ENCODE measurements around the gene SEZ6.

The SEZ6 gene

DNA sequence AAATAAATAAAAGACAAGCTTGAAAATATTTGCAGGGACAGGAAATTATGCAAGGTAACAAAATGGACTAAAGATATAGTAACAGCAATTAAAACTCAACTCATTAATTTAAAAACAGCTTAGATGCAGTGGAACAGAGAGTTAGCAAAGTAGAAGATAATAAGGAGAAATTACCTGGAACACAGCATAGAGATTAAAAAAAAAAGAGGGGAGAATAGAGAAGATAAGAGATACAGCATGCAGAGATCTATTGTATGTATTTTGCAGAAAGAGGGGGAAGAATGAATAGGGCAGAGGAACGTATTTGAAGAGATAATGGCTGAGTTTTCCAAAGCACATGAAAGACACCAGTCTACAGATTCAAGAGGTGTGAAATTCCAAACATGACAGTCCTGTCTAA, 28.7 kb upstream of the SEZ6 start:
- DNase-seq (ENCODE audit: low read depth), result no peak

- no peak for DNase-seq (ENCODE audit: low read depth)
These were observed 27.0 kb upstream of the SEZ6 start for GRCh38 chr17:29032857-29033197.

GRCh38 chr17:29032013-29032856, 26.4 kb upstream of the SEZ6 start:
- no peak for DNase-seq (ENCODE audit: low read depth)

DNA sequence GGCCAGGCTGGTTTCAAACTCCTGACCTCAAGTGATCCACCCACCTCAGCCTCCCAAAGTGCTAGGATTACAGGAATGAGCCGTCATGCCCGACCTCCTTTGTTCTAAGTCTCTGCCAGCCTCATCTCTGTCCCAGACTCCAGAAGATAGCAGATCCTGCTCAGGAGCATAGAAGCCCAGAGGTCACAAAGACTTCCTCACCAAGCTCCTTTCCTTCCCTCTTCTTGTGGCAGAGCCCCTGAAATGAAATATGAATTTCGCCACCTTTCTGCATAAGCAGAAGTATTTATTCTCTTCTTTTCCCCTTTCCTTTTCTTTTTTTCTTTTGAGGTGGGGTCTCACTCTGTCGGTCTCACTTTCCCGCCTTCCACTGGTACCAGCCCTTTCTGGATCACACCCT, 25.7 kb upstream of the SEZ6 start:
- DNase-seq (ENCODE audit: low read depth), result no peak

DNA sequence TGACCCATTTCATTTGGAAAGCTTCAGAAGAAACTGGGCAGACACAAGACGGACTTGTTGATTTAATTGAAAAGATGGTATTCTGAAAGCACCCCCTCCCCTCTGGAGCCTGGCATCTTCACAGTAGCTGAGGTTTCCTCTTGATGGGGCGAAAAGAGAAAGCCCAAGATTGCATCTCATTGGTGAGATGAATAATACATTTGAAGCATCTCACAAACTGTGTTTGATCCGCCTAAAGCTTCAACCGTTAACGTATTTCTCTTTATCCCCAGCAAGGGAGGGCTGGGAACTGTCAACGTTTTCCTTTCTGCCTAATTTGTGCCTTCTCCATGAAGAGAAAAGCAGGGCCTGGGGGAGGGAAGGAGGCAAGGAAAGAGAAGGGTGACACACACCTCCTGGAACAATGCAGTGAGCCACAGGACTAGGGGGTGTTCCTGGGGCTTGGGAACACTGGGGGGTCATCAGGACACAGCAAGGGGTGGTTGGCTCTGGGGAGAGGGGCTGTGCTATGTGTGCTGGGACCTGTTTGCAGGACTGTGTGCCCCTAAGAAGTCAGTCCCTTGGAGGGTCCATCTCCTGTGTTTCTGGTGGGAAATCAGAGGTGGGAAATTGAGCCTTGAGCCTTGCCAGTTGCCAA, 18.6 kb upstream of the SEZ6 start:
- DNase-seq (ENCODE audit: low read depth), result no peak

DNA sequence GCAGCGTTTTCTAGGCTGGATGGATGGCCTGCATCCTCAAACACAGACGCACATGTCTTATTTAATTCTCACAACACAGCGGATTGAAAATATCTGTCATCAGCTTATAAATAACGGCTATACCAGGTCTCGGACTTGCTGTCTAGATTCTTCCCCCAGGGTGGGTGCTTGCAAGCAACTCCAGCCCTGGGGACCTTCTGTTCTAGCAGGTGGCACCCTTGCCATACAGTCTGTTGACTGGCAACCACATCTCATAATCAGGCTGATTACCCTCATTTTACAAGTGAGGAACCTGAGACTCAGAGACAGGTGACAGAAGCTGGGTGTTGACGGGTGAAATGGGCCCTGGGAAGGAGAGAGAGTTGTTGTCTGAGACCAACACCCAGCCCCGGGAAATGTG, 16.2 kb upstream of the SEZ6 start:
- no peak for DNase-seq (ENCODE audit: low read depth)

- no peak for DNase-seq (ENCODE audit: low read depth)
These were observed 15.4 kb upstream of the SEZ6 start for GRCh38 chr17:29021226-29021625.

DNA sequence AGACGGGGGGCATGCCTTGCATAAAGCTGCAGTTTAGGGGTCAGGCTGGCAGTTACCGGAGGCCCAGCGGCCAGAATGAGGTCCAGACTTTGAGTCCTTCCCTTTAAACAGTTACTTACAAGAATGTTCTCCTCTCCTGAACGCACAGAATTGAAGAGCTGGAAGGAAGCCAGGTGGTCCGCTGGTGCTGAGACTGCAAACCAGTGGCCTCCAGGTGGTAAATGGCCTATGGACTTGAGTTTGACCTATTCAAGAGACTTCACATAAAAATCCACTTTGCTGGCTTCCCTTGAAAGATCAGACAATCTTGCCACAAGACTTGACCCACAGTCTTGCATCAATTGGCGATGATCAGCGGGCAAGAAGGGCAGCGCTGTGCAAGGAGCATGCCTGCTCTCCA, 14.7 kb upstream of the SEZ6 start:
- no peak for DNase-seq (ENCODE audit: low read depth)

DNA sequence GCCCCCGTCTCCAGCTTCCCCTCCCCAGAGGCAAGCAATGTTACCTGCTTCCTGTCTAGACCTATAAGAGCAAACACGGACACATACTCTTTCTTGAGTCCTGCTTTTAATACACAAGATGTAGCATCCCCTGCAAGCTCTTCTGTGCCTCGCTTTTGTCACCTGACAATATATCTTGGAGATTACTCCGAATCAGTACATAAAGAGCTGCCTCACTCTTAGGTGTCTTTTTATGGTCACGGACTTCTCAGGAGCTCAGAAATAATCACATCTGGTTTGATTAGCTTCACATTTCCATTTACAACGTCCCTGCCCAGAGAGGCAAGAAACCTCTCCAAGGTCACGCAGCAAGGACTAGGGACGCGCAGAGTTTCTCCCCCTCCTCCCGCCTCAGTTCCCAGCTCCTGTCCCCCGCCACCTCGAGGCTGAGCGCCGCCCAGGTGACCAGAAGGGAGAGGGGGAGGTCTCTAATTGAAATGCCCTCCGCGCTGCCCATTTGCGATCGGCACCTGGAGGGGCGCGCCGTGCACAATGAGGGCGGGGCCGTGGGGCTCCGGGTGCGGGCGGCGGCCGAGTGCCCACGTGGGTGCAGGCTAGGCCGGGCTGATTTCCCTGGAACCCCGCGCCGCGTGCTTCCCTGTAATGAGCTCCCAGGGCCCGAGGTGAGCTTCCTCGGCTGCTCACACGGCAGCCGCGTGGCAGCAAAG, 13.8 kb upstream of the SEZ6 start:
- DNase-seq (ENCODE audit: low read depth), result no peak

GRCh38 chr17:29018788-29019474, 13.1 kb upstream of the SEZ6 start:
- DNase-seq (ENCODE audit: low read depth), result no peak

DNA sequence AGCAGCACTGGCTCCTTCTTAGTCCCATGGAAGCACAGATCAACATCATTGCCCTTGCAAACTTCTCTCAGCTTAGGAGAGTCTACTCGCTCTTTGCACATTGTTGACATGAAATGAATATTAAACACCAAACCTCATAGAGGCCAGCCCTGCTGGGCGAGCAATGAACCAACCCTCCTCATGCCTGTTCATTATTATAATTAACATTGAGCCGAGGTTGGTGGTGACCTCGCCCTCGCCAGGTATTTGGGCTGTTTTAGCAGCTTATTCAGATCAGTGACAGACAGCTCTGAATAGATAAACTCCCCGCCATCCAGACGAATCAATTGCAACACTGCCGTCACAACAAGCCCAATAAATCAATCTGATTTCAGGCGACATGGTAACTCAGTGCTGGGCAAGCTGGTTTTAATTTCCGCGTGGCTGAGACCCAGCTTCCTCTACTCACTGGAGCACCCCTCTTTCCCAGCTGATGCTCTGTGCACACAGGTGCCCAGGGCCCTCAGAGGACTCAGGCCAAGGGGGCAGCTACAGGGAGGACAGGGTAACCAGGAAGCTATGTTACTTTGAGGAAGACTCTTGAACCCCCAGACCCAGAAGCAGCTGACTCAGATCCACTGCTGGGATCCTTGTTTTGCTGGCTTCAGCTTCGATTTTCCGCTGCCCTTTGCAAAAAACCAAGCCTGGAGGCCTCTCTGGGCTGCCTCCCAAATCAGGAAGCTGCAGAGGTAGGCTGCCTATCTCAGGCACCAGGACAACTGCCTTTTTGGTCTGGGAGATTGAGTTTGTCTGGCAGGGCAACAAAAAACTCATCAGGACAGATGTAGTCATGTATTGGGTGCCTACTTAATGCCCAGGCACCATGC, 10.7 kb upstream of the SEZ6 start:
- DNase-seq (ENCODE audit: low read depth), result no peak

DNA sequence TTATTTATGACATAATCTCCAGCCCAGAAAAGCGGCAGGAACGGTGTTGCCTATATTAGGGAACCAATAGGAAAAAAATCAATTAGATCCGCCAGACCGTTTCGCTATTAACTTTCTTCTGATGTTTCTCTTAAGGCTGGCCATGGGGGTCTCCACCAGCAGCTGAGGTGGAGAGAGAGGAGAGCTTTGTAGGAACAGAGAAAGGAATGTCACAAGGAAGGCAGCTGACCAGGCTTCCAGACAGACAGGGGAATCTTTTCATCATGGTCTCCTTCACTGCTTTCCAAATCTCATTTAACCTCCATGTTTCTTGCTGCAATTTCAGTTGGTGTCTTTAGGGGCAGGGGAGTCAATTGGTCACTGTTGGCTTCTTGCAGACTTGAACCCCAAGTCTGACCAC, 8.9 kb upstream of the SEZ6 start:
- no peak for DNase-seq (ENCODE audit: low read depth)

DNA sequence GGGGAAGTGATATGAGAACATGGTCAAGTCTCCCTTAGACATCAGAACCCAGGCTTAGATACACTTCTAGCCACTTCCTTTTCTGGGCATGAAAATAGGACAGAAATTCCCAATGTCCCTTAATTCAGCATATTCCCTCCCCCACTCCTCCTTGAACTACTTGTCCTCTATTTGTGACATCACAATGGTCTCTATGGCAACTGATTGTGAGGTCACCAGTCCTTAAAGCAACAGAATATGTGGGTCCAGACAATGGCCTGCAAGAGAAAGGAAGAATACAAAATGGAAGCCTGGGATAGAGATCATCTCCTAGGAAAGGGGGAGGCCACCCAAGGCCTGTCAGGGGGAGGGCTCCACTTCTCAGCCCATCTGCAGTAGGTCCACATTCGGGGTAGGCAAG, 6.7 kb upstream of the SEZ6 start:
- DNase-seq (ENCODE audit: low read depth), result no peak

GRCh38 chr17:29010586-29010985, 4.8 kb upstream of the SEZ6 start:
- DNase-seq (ENCODE audit: low read depth), result no peak

GRCh38 chr17:29010129-29010528, 4.3 kb upstream of the SEZ6 start:
- no peak for DNase-seq (ENCODE audit: low read depth)

- no peak for DNase-seq (ENCODE audit: low read depth)
These were observed 2.8 kb upstream of the SEZ6 start for GRCh38 chr17:29008591-29008990.

DNA sequence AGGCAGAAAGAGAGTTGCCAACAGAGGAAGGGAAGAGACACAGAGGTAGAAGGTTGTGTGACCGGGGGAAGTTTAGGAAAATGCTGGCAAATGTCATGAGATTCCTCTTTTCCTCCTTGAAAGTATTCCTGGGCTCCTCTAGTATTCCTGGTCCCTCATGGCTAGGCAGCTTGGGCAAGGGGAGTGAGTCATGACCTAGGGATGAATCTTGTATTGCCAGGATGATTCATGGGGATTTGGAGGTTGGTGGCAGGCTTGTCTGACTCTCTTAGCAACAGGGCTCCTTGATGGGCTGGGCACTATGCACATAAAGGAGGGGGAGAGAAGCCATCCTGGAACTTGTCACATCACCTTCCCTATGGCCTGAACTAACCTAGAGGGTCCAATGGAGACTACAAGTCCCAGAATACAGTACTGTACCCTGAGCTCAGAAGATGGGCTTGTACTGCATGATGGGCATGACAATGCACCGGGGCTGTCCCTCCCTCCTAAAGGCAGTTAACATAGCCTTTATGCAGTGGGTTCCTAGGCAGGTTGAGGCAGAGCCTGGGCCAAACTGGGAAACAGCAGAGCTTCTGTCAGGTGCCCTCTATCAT, 2.1 kb upstream of the SEZ6 start:
- no peak for DNase-seq (ENCODE audit: low read depth)

DNA sequence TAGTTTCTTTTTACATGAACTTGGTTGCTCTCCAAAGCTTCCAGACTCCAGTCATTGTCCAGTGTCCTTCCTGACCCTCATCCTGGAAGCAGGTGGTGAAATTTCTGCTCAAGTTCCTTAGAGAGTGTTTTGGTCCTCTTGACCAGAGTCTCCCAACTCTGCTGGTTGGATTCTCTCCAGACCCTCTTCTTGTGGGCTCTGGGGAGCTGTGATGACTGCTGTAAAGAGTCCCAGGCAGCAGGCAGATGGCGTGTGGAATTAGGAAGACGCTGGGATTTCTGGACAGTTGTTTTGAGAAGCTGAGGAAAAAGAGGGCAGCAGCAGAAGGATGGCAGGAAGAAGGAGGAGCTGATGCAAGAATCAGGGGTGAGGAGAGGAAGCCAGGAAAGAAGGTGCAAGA, 1.6 kb upstream of the SEZ6 start:
- no peak for DNase-seq (ENCODE audit: low read depth)

GRCh38 chr17:29004081-29004692, 1.6 kb downstream of the SEZ6 start:
- DNase-seq (ENCODE audit: low read depth), result no peak

DNA sequence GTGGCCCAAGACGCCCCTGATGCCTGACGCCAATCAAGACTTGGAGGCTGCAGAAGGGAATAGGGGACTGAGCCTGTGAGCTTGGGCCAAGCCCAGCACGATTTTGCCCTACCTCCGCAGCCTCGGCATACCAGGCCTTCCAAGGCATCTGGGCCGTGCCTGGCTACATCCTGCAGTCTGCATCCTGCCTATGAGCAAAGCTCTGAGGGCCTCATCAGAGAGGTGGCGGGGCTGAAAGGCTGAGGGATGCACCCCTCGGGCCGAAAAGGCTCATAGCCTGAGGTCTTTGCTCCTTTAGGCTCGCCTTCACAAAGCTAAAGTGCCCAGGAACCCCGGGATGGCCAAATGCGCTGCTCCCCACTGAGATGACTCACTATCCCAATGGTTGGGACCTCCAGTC, 2.5 kb downstream of the SEZ6 start:
- no peak for DNase-seq (ENCODE audit: low read depth)

GRCh38 chr17:29002811-29003210, 3.0 kb downstream of the SEZ6 start:
- no peak for DNase-seq (ENCODE audit: low read depth)

Measured in stimulated activated CD8-positive, alpha-beta memory T cell treated with anti-CD3 and anti-CD28 coated beads, Interleukin-15, amount 100 ng/mL, for 1 hour (primary cell).